Measurements from ENCODE around the gene RPLP2.
A peak's percentile ranks its signal among the peaks of the same experiment; 100 is the strongest.

RPLP2 gene

DNA sequence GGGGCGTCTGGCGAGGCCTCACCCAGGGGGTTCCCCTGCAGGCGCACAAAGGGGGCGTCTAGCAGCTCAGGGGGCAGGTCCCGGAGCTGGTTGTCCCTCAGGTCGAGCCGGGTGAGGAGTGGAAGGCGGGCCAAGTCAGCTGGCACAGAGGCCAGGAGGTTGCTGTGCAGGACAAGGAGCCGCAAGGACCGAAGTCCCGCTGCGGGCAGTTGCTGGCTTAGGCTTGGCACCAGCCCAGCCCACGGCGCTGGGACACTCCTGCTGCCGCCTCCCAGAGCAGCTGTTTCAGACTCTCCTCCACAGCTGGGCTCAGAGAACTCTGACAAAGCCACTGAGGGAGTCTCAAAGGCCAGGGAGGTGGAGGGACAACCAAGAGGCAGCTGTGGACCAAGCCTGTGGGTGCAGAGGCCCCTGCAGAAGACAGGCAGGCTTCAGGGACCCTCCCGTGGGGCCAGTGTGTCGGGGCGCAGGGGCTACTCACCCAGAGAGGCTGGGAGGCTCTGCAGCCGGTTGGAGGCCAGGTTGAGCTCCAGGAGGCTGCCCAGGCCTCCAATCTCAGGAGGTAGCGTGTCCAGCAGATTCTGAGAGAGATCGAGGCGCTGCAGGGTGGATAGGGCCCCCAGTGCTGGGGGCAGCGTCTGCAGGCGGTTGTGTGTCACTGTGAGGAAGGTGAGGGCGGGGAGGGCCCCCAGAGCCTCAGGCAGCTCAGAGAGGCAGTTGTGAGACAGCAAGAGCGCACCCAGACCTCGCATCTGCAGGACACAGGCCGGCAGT lies 6.9 kb upstream of the RPLP2 start:
- TF ChIP-seq, protein P1, sequence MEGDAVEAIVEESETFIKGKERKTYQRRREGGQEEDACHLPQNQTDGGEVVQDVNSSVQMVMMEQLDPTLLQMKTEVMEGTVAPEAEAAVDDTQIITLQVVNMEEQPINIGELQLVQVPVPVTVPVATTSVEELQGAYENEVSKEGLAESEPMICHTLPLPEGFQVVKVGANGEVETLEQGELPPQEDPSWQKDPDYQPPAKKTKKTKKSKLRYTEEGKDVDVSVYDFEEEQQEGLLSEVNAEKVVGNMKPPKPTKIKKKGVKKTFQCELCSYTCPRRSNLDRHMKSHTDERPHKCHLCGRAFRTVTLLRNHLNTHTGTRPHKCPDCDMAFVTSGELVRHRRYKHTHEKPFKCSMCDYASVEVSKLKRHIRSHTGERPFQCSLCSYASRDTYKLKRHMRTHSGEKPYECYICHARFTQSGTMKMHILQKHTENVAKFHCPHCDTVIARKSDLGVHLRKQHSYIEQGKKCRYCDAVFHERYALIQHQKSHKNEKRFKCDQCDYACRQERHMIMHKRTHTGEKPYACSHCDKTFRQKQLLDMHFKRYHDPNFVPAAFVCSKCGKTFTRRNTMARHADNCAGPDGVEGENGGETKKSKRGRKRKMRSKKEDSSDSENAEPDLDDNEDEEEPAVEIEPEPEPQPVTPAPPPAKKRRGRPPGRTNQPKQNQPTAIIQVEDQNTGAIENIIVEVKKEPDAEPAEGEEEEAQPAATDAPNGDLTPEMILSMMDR (IDR thresholded peaks at IDR 0.05; ENCODE audit: low read length, missing control alignments): no peak
- no peak for DNase-seq (ENCODE audit: low read depth)
- no peak overlapping the region for H3K4me3 ChIP-seq (replicated peaks; ENCODE audit: low read depth, low read length)

GRCh38 chr11:803467-803742 lies 6.4 kb upstream of the RPLP2 start:
- DNase-seq (ENCODE audit: low read depth): no peak
- no peak overlapping the region for H3K4me3 ChIP-seq (replicated peaks; ENCODE audit: low read depth, low read length)
- TF ChIP-seq, protein P1 (IDR thresholded peaks at IDR 0.05; ENCODE audit: low read length, missing control alignments): no peak

DNA sequence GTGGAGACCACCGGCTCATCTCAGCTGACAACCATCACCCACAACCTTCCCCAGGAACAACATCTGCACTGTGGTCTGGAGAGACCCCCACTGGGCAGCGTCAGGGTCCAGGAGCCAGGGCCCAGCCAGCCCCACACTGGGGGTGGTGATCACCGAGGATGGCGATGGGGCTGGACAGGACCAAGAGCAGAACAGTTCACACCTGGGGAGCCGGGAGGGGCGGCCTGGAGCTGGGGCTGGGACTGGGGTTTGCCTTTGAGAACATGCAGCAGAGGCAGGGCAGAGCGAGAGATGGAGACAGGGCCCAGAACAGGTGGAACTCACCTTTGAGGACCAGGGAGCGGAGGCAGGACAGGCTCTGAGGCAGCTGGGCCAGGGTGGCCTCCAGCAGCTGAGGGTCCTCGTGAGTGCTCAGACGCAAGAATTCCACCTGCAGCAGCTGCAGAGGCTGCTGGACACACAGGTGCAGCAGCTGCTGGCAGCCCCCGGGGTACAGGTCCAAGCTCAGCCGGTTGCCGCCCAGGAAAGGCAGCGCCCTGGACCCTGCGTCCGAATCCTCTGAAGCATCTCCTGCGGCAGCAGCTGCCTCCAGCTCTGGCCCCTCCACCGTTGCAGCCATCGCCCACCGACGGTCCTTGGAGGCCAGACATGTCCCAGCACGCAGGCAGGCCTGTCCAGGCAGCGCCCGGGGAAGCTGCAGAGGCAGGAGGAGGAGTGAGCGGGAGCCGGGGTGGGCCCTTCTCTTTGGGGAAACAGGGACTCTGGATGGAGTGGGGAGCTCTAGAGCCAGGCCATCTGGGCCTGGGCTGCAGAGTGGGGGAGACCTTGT lies 5.8 kb upstream of the RPLP2 start:
- TF ChIP-seq, protein P1 (IDR thresholded peaks at IDR 0.05; ENCODE audit: low read length, missing control alignments): no peak
- peak overlapping the region; percentile 58 for H3K4me3 ChIP-seq (replicated peaks; ENCODE audit: low read depth, low read length)
- no peak for DNase-seq (ENCODE audit: low read depth)

DNA sequence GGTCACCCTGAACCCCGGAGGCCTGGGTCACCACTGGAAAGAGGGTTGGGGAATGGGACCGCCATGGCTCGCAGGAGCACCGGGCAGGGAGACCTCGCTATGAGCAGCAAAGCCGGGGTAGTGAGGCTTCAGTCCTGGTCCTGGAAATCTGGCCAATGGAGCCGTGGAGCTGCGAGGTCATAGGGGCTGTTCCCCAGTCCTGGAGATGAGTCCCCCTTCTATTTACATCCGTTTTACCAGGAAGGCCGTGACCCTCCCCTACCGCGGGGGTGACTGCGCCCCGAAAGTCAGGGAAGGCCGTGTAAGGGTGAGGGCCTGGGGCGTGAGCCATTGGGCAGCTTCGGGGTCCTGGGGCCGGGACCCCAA lies 5.2 kb upstream of the RPLP2 start:
- no peak for DNase-seq (ENCODE audit: low read depth)
- H3K4me3 ChIP-seq (replicated peaks; ENCODE audit: low read depth, low read length): peak overlapping the region; percentile 58
- TF ChIP-seq, protein P1 (IDR thresholded peaks at IDR 0.05; ENCODE audit: low read length, missing control alignments): no peak

DNA sequence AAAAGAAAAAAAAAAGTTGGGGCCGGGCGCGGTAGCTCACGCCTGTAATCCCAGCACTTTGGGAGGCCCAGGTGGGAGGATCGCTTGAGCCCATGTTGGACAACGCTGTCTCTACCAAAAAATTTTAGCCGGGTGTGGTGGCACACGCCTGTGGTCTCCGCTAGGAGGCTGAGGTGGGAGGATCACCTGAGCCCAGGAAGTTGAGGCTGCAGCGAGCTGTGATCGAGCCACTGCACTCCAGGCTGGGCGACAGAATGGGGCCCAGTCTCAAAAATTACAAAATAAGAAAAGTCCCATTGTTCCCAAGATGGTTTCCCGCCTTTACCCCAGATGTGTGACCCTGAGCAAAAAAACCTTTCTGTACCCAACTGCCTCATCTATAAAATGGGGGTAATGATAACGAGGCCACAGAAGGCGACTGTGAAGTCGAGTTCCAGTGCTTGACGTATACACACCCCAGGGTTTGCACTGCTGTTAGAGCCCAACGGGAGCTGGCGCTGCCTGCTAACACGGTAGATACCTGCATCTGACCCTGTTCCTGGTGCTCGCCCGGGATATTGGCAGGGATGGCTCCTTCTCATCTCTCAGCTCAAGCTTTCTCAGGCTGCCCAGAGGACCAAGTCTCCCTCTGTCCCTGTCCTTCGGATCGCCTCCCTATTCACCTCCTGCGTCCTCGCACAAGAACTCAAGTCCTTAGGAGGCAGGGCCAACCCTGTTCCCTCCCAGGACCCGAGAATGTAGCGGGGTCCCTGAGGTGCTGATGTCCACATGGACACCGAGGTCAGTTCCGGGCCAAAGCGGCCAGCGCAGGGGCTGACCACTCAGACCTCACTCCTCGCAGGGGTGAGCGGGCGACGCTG lies 1.1 kb upstream of the RPLP2 start:
- H3K4me3 ChIP-seq (replicated peaks; ENCODE audit: low read depth, low read length): peak overlapping the region; percentile 90
- DNase-seq (ENCODE audit: low read depth): no peak
- TF ChIP-seq, protein P1 (IDR thresholded peaks at IDR 0.05; ENCODE audit: low read length, missing control alignments): no peak

- TF ChIP-seq, protein P1 (IDR thresholded peaks at IDR 0.05; ENCODE audit: low read length, missing control alignments): no peak
- DNase-seq (ENCODE audit: low read depth): no peak
- H3K4me3 ChIP-seq (replicated peaks; ENCODE audit: low read depth, low read length): peak overlapping the region; percentile 90
Measured at GRCh38 chr11:810040-810567, 337 bp downstream of the RPLP2 start.
